Measurements from ENCODE around the gene NCKAP5. TPM values are rescaled to one million over a fixed set of nuclear protein-coding genes. Genes with fewer than 3 reads are reported as not detected.

Gene NCKAP5
- total RNA-seq, 4 donors from 2014 or later = 0.03 to 0.55 (median 0.33) TPM

- no peak for TF ChIP-seq POLR2A (IDR thresholded peaks at IDR 0.05)
- no peak for TF ChIP-seq CTCF (IDR thresholded peaks at IDR 0.05 in 4 of 5, conservative IDR thresholded peaks at IDR 0.05 in 1 of 5)
- H3K4me3 ChIP-seq = no peak overlapping the region
- ATAC-seq (no peak), DNase-seq (no peak)
- no peak overlapping the region for H3K27ac ChIP-seq
- intact Hi-C loops (cut with DNase I; ENCODE audit: low total_unique reads) (no loop called here), in situ Hi-C loops (cut with MboI; ENCODE audit: low sequenced_read_pairs in 4 of 4) (no loop called here)
- H3K36me3 ChIP-seq = no peaks in the 10 kb centered on the region
- H3K4me1 ChIP-seq = no peaks in the 10 kb centered on the region
- H3K27me3 ChIP-seq = no peaks in the 10 kb centered on the region
- no peaks in the 10 kb centered on the region for H3K9me3 ChIP-seq
These were observed 253.0 kb downstream of the NCKAP5 start for GRCh38 chr2:133315280-133315679.

GRCh38 chr2:133314795-133315194 is 253.5 kb downstream of the NCKAP5 start:
- in situ Hi-C loops (cut with MboI; ENCODE audit: low sequenced_read_pairs in 4 of 4) = no loop called here
- Histone ChIP-seq H3K9me3 (no peaks in the 10 kb centered on the region), H3K27ac (no peak overlapping the region), H3K36me3 (no peaks in the 10 kb centered on the region), H3K4me1 (no peaks in the 10 kb centered on the region), H3K27me3 (no peaks in the 10 kb centered on the region), H3K4me3 (no peak overlapping the region)
- no peak for DNase-seq
- intact Hi-C loops (cut with DNase I; ENCODE audit: low total_unique reads) = no loop called here
- TF ChIP-seq CTCF (IDR thresholded peaks at IDR 0.05 in 4 of 5, conservative IDR thresholded peaks at IDR 0.05 in 1 of 5) (no peak), POLR2A (IDR thresholded peaks at IDR 0.05) (no peak)
- ATAC-seq = no peak

- ATAC-seq = no peak
- Histone ChIP-seq H3K27ac (no peak overlapping the region), H3K36me3 (no peaks in the 10 kb centered on the region), H3K4me3 (no peak overlapping the region), H3K27me3 (no peaks in the 10 kb centered on the region), H3K4me1 (no peaks in the 10 kb centered on the region), H3K9me3 (no peaks in the 10 kb centered on the region)
- intact Hi-C loops (cut with DNase I; ENCODE audit: low total_unique reads) = no loop called here
- no peak for TF ChIP-seq POLR2A (IDR thresholded peaks at IDR 0.05)
- TF ChIP-seq CTCF (IDR thresholded peaks at IDR 0.05 in 4 of 5, conservative IDR thresholded peaks at IDR 0.05 in 1 of 5) = no peak
- DNase-seq = no peak
- in situ Hi-C loops (cut with MboI; ENCODE audit: low sequenced_read_pairs in 4 of 4) = no loop called here
These were observed 256.1 kb downstream of the NCKAP5 start for GRCh38 chr2:133312038-133312729.

- intact Hi-C loops (cut with DNase I; ENCODE audit: low total_unique reads) = no loop called here
- in situ Hi-C loops (cut with MboI; ENCODE audit: low sequenced_read_pairs in 4 of 4) = no loop called here
These were observed 262.0 kb downstream of the NCKAP5 start for GRCh38 chr2:133306236-133306635.

GRCh38 chr2:133304344-133304743 is 263.9 kb downstream of the NCKAP5 start:
- H3K9me3 ChIP-seq = no peaks in the 10 kb centered on the region
- no peaks in the 10 kb centered on the region for H3K27me3 ChIP-seq
- intact Hi-C loops (cut with DNase I; ENCODE audit: low total_unique reads) (no loop called here), in situ Hi-C loops (cut with MboI; ENCODE audit: low sequenced_read_pairs in 4 of 4) (no loop called here)
- no peak overlapping the region for H3K27ac ChIP-seq
- ATAC-seq (no peak), DNase-seq (no peak)
- H3K36me3 ChIP-seq = no peaks in the 10 kb centered on the region
- no peaks in the 10 kb centered on the region for H3K4me1 ChIP-seq
- no peak overlapping the region for H3K4me3 ChIP-seq
- TF ChIP-seq POLR2A (IDR thresholded peaks at IDR 0.05) (no peak), CTCF (IDR thresholded peaks at IDR 0.05 in 4 of 5, conservative IDR thresholded peaks at IDR 0.05 in 1 of 5) (no peak)

More at GRCh38 chr2:133306236-133306635, 262.0 kb downstream of the NCKAP5 start:
- H3K4me1 ChIP-seq = no peaks in the 10 kb centered on the region
- no peaks in the 10 kb centered on the region for H3K27me3 ChIP-seq
- H3K27ac ChIP-seq = no peak overlapping the region
- no peak overlapping the region for H3K4me3 ChIP-seq
- no peak for ATAC-seq
- DNase-seq = no peak
- no peak for TF ChIP-seq POLR2A (IDR thresholded peaks at IDR 0.05)
- H3K9me3 ChIP-seq = no peaks in the 10 kb centered on the region
- H3K36me3 ChIP-seq = no peaks in the 10 kb centered on the region
